Sigmoid colon (tissue), 7 donors: ENCODE data around the gene STK40. TPM values are rescaled to one million over a fixed set of nuclear protein-coding genes. Genes with fewer than 3 reads are reported as not detected.

Source experiments
- DNase-seq: peaks from one replicate; pipeline ENCODE4 v3.0.0-alpha.2; 2019
- H3K27ac ChIP-seq, 4 donors: fragments of 200-600 bp; sonication (generic); one replicate each; pipeline ENCODE4 v1.5.1; 2016 to 2019; ENCODE audit warnings: mild to moderate bottlenecking in 1 of 4
- H3K27me3 ChIP-seq, 3 donors: fragments of 200-600 bp; sonication (generic); one replicate each; pipeline ENCODE4 v1.5.1; 2019; ENCODE audit warnings: mild to moderate bottlenecking in 1 of 3
- H3K36me3 ChIP-seq, 4 donors: fragments of 200-600 bp; sonication (generic); one replicate each; pipeline ENCODE4 v1.5.1; 2016 to 2019
- H3K4me1 ChIP-seq, 4 donors: fragments of 200-600 bp; sonication (generic); one replicate each; pipeline ENCODE4 v1.5.1; 2017 to 2019
- H3K4me3 ChIP-seq, 4 donors: fragments of 200-600 bp; sonication (generic); one replicate each; pipeline ENCODE4 v1.5.1; 2017 to 2019; ENCODE audit warnings: mild to moderate bottlenecking in 2 of 4, moderate library complexity in 1 of 4
- H3K9me3 ChIP-seq, 4 donors: fragments of 200-600 bp in 3 of 4; sonication (generic) in 3 of 4; one replicate each; pipeline versions ENCODE4 v1.5.1 to v1.6.1; 2013 to 2019
- EP300 ChIP-seq, 4 donors: sonication (generic); formaldehyde crosslinking; IDR thresholded peaks; one replicate each; pipeline ENCODE4 v1.6.1; 2017; ENCODE audit warnings: antibody characterized with exemption in 4 of 4
- POLR2A ChIP-seq, 2 donors: fragments of 450-650 bp; IDR thresholded peaks; one replicate each; pipeline ENCODE4 v1.6.1; 2016; ENCODE audit warnings: antibody characterized with exemption in 2 of 2, mild to moderate bottlenecking in 2 of 2, moderate library complexity in 2 of 2
- POLR2AphosphoS5 ChIP-seq, 4 donors: sonication (generic); formaldehyde crosslinking; IDR thresholded peaks; one replicate each; pipeline ENCODE4 v1.6.1; 2017; ENCODE audit warnings: antibody characterized with exemption in 4 of 4
- WGBS, 2 donors: extraction: QIAGEN DNeasy Blood & Tissue Kit; methylation state at CpG; one replicate each; pipeline ENCODE4 v1.1.7; 2013; 5-methylcytosine and 5-hydroxymethylcytosine counted together
- intact Hi-C: fragments of 100-400 bp; cut with DNase I; formaldehyde crosslinking; loops from one replicate; pipeline ENCODE4 v1.15.1; 2023
- polyA plus RNA-seq, 3 donors: library from polyadenylated mRNA; stranded (reverse); fragments of 200-250 nt; gene quantifications; one replicate each; pipeline ENCODE4 v1.2.3, GENCODE V29; 2013
- total RNA-seq, 4 donors: library from RNA; depleted of rRNA; stranded (reverse); fragments of >200 nt; gene quantifications; one replicate each; pipeline ENCODE4 v1.1.0, GENCODE V29; 2016
- TF ChIP-seq, protein P1 (sequence below), 4 experiments: fragments of 450-650 bp in 3 of 4; fragments of 200-600 bp in 1 of 4; IDR thresholded peaks; one replicate each; pipeline ENCODE4 v1.5.1; 2016 to 2019; ENCODE audit warnings: antibody characterized with exemption in 4 of 4, mild to moderate bottlenecking in 3 of 4, moderate library complexity in 2 of 4
- donor health status: healthy with polysubstance abuse.
- donor health status: Bipolar disorder and iron deficiency.
- donor health status: healthy.

Gene STK40
- total and polyA plus RNA-seq, 7 donors, result 27.6 to 55.6 (median 40.7) TPM

DNA sequence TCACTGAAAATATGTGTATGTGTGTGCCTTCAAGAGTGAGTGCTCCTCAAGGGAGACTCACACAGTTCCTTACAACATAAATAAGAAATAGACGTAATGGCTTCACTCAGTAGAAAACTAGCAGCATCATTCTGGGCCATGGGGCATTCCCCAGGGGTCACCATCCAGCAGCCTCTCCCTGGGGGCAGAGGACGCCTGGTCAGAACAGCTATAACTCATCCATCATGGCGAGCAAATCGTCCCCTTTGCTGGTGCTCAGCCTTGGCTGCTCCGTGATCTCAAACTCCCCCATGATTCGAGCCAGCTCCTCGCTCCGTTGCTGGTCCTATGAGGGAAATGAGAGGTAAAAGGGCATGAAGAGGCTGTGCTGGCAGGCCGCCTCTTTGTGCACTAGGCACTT is 32.2 kb upstream of the STK40 start:
- DNase-seq, result no peak
- Histone ChIP-seq H3K27me3 (no peaks in the 10 kb centered on the region), H3K4me1 (peaks cover 0 to 7% (median 5%) of the 10 kb centered on the region in 4 donors), H3K9me3 (no peaks in the 10 kb centered on the region), H3K36me3 (peaks cover 0 to 32% (median 9%) of the 10 kb centered on the region in 4 donors), H3K4me3 (no peak overlapping the region), H3K27ac (no peak overlapping the region)
- TF ChIP-seq POLR2AphosphoS5 (IDR thresholded peaks at IDR 0.05), result no peak
- WGBS, 2 donors, result 92 to 94% methylated on average over 9 of the region's 9 CpGs
- intact Hi-C loops, result loop anchor here (2.0 kb wide), 1 partner anchor 49 kb away; no protein-coding TSS in a partner anchor

DNA sequence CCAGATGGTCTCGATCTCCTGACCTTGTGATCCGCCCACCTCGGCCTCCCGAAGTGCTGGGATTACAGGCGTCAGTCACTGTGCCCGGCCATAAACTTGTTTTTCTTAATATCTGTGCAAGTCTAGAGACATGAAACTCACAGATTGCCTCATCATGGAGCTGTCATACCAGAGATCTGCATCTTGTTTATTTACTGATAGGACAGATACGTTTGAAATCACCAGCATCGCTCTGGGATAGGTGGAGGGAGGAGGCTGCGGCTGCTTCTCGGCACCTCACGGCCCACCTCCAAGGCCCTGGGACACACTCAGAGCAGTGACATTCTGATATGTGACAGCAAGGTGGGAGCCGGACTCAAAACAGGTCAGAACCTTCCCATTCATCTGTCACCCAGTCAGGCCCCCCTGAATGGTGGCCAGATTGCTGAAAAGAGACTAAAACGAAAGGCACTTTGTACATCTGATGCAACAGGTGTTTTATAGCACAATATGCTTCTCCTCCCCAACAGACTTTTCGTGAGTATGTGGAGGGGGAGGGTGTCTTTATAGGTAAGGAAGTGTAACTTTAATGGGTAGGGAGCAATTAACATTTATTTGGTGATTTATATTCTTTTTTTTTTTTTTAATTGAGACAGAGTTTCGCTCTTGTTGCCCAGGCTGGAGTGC is 30.1 kb upstream of the STK40 start:
- intact Hi-C loops, result no loop called here
- peaks cover 0 to 12% (median 2%) of the 10 kb centered on the region in 4 donors for H3K36me3 ChIP-seq
- H3K9me3 ChIP-seq, result no peaks in the 10 kb centered on the region
- WGBS, 2 donors, result 21 to 73% methylated on average over 15 of the region's 15 CpGs
- TF ChIP-seq POLR2AphosphoS5 (IDR thresholded peaks at IDR 0.05) (no peak), POLR2A (IDR thresholded peaks at IDR 0.05) (no peak), EP300 (IDR thresholded peaks at IDR 0.05) (no peak)
- TF ChIP-seq, protein P1, sequence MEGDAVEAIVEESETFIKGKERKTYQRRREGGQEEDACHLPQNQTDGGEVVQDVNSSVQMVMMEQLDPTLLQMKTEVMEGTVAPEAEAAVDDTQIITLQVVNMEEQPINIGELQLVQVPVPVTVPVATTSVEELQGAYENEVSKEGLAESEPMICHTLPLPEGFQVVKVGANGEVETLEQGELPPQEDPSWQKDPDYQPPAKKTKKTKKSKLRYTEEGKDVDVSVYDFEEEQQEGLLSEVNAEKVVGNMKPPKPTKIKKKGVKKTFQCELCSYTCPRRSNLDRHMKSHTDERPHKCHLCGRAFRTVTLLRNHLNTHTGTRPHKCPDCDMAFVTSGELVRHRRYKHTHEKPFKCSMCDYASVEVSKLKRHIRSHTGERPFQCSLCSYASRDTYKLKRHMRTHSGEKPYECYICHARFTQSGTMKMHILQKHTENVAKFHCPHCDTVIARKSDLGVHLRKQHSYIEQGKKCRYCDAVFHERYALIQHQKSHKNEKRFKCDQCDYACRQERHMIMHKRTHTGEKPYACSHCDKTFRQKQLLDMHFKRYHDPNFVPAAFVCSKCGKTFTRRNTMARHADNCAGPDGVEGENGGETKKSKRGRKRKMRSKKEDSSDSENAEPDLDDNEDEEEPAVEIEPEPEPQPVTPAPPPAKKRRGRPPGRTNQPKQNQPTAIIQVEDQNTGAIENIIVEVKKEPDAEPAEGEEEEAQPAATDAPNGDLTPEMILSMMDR (IDR thresholded peaks at IDR 0.05), result no peak
- no peak overlapping the region for H3K27ac ChIP-seq
- no peaks in the 10 kb centered on the region for H3K27me3 ChIP-seq
- DNase-seq, result no peak
- H3K4me1 ChIP-seq, result peaks cover 0 to 7% (median 5%) of the 10 kb centered on the region in 4 donors
- H3K4me3 ChIP-seq, result no peak overlapping the region

DNA sequence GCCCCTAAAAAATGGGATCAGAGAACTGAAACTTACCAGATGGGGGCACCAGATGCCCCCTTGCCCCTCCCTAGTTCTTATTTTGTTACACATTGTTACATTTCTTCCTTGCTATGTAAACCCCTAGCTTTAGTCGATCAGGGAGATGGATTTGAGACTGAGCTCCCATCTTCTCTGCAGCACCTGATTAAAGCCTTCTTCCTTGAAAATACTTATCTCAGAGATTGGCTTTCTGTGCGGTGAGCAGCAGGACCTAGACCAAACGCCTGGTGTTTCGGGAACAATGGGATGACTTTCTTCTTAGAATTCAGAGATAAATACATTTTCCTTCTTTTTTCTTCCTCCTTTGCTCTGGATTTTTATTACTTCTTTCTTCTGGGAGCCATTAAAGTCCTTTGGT is 28.7 kb upstream of the STK40 start:
- TF ChIP-seq POLR2AphosphoS5 (IDR thresholded peaks at IDR 0.05) (no peak), POLR2A (IDR thresholded peaks at IDR 0.05) (no peak), EP300 (IDR thresholded peaks at IDR 0.05) (no peak)
- TF ChIP-seq, protein P1 (IDR thresholded peaks at IDR 0.05), result no peak
- intact Hi-C loops, result no loop called here
- no peak overlapping the region for H3K27ac ChIP-seq
- no peaks in the 10 kb centered on the region for H3K4me1 ChIP-seq
- H3K27me3 ChIP-seq, result no peaks in the 10 kb centered on the region
- 93 to 95% methylated on average over 4 of the region's 4 CpGs for WGBS, 2 donors
- H3K4me3 ChIP-seq, result no peak overlapping the region
- H3K9me3 ChIP-seq, result no peaks in the 10 kb centered on the region
- DNase-seq, result no peak
- peaks cover 0 to 12% (median 2%) of the 10 kb centered on the region in 4 donors for H3K36me3 ChIP-seq

DNA sequence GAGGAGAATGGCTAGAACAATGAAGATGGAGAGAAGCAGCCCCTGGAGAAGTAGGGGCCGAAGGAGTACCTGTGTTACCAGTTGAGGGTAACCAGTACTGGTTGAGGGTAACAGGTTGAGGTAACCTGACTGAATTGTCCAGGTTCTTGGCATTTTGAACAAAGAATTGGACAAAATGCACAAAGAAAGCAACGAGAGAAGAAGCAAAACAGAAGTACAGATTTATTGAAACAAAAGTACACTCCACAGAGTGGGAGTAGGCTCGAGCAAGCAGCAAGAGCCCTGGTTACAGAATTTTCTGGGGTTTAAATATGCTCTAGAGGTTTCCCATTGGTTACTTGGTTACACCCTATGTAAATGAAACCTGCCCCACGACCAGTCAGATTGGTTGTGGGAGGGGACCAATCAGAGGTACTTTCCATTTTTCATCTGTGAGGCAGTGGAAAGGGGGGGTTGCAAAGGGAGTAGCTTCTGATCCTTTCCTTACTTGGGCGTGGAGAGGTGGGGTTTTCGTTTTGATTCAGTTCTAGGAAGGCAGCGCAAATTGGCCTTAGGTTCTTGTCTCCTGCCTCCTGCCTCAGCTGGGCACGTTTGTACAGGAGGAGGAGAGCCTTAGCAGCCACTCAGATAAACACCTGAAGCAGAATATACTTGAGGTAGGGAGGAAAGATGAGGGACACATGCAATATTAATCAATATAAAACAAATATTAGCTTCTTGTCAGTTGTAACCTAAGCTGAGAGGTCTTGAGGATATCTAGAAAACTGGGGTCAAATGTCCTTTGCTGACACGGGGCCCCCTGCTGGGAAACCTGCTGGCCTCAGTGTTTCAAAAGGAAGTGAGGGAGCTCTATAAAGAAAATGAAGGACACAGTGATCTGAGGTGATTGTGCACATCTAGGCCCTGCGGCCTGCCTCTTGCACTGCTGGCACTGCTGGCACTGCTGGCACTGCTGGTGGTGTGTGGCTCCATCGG is 26.2 kb upstream of the STK40 start:
- TF ChIP-seq POLR2AphosphoS5 (IDR thresholded peaks at IDR 0.05) (no peak), POLR2A (IDR thresholded peaks at IDR 0.05) (no peak), EP300 (IDR thresholded peaks at IDR 0.05) (no peak)
- TF ChIP-seq, protein P1 (IDR thresholded peaks at IDR 0.05), result no peak
- DNase-seq, result no peak
- Histone ChIP-seq H3K36me3 (no peaks in the 10 kb centered on the region), H3K9me3 (no peaks in the 10 kb centered on the region), H3K4me1 (no peaks in the 10 kb centered on the region), H3K27me3 (no peaks in the 10 kb centered on the region), H3K27ac (no peak overlapping the region), H3K4me3 (no peak overlapping the region)
- 63 to 70% methylated on average over 11 of the region's 11 CpGs for WGBS, 2 donors
- intact Hi-C loops, result no loop called here

DNA sequence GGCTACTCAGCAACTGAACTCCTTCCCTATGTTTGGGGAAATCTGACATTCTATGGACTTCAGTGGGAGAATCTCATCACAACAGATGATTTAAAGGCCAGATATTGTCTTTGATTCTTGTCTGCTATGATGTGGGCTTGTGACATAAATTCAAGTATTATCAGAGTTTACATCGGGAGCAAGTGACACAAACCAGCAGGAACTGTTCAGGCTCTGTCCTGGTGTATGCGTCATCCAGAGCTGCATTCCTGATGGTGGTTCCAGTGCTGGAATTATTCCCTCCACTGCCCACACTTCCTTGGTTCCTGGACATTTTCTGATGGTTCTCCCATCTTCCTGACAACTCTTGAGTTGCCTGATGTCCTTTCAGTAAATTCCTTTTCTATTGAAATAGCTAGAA is 22.8 kb upstream of the STK40 start:
- Histone ChIP-seq H3K9me3 (no peaks in the 10 kb centered on the region), H3K36me3 (no peaks in the 10 kb centered on the region), H3K4me3 (no peak overlapping the region), H3K27ac (no peak overlapping the region), H3K4me1 (no peaks in the 10 kb centered on the region), H3K27me3 (no peaks in the 10 kb centered on the region)
- intact Hi-C loops, result no loop called here
- WGBS, 2 donors, result 83 to 84% methylated on average over 2 of the region's 2 CpGs
- no peak for DNase-seq
- TF ChIP-seq EP300 (IDR thresholded peaks at IDR 0.05) (no peak), POLR2AphosphoS5 (IDR thresholded peaks at IDR 0.05) (no peak), POLR2A (IDR thresholded peaks at IDR 0.05) (no peak)
- TF ChIP-seq, protein P1 (IDR thresholded peaks at IDR 0.05), result no peak
